Activated T-cell treated with anti-CD3 and anti-CD28 coated beads, Interleukin-2, amount 50 U/mL, for 72 hours (primary cell): Measurements from ENCODE around the gene F12. TPM values are rescaled to one million over a fixed set of nuclear protein-coding genes. Genes with fewer than 3 reads are reported as not detected.

Experiments used
- ATAC-seq, 2 donors: fragments of 150-1000 bp; cut with Tn5 transposase; replicated peaks in 1 of 2; 2 replicates each; pipeline ENCODE4 v1.10.0; 2021; ENCODE audit warnings: moderate library complexity in 2 of 2, mild to moderate bottlenecking in 1 of 2
- DNase-seq, 2 donors: peaks; one replicate each; pipeline ENCODE4 v3.0.0; 2021 to 2022; ENCODE audit warnings: mixed read lengths in 1 of 2
- H3K27ac Mint-ChIP-seq: one replicate; pipeline ENCODE4 v1.8.0; 2022; ENCODE audit warnings: mild to moderate bottlenecking, moderate library complexity, mixed read lengths
- H3K27me3 Mint-ChIP-seq: one replicate; pipeline ENCODE4 v1.8.0; 2022; ENCODE audit warnings: low read depth, mixed read lengths
- H3K36me3 Mint-ChIP-seq, 2 donors: one replicate each; pipeline ENCODE4 v1.8.0; 2022; ENCODE audit warnings: mixed read lengths in 2 of 2, mild to moderate bottlenecking in 1 of 2; ENCODE audit not compliant: insufficient read depth in 2 of 2
- H3K4me1 Mint-ChIP-seq: one replicate; pipeline ENCODE4 v1.8.0; 2022; ENCODE audit warnings: low read depth, mixed read lengths
- H3K4me3 Mint-ChIP-seq, 2 donors: one replicate each; pipeline ENCODE4 v1.8.0; 2022; ENCODE audit warnings: mild to moderate bottlenecking in 2 of 2, mixed read lengths in 2 of 2, moderate library complexity in 2 of 2
- H3K9me3 Mint-ChIP-seq, 2 donors: one replicate each; pipeline ENCODE4 v1.8.0; 2022; ENCODE audit warnings: mixed read lengths in 2 of 2
- total RNA-seq, 2 donors: library from RNA; stranded (reverse); gene quantifications; one replicate each; pipeline ENCODE4 v1.2.3, GENCODE V29; 2022

F12 gene
- total RNA-seq, 2 donors from 2014 or later, result 6.5 to 6.7 TPM

DNA sequence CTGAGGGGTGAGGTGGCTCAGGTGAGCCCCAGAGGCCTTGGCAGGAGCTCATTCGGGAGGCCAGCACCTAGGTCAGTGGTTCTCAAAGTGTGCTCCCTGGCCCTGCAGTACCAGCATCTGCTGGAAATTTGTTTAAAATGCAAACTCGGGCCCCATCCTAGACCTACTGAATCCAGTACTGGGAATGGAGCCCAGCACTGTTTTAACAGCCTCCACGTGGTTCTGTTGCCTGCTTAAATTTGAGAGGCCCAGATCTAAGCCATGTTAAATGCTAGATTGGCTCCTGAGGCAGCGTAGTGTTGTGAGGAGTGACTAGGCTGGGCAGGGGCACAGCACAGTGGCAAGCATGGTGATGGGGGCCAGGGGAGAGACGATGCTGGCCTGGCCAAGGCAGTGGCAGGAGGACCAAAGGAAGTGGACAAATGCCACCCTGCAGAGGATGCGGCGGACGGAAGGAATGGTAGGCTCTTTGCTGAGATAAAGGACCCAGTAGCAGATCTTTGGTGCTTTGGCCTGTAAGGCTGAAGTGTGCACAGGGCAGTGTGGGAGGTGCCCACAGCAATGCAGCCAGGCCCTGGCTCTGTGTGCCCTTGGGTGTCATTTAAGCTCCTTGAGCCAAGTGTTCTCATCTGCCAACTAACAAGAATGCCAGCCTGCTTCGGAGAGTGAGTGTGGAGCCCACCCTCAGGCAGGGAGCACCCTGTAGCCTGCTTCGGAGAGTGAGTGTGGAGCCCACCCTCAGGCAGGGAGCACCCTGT is 41.5 kb upstream of the F12 start:
- H3K4me1 Mint-ChIP-seq, result peaks cover 44% of the 10 kb centered on the region
- no peaks in the 10 kb centered on the region for H3K9me3 Mint-ChIP-seq
- no peak overlapping the region for H3K4me3 Mint-ChIP-seq
- no peak for DNase-seq
- no peaks in the 10 kb centered on the region for H3K36me3 Mint-ChIP-seq
- no peak for ATAC-seq
- peak overlapping the region; percentile 62 for H3K27ac Mint-ChIP-seq
- no peaks in the 10 kb centered on the region for H3K27me3 Mint-ChIP-seq

DNA sequence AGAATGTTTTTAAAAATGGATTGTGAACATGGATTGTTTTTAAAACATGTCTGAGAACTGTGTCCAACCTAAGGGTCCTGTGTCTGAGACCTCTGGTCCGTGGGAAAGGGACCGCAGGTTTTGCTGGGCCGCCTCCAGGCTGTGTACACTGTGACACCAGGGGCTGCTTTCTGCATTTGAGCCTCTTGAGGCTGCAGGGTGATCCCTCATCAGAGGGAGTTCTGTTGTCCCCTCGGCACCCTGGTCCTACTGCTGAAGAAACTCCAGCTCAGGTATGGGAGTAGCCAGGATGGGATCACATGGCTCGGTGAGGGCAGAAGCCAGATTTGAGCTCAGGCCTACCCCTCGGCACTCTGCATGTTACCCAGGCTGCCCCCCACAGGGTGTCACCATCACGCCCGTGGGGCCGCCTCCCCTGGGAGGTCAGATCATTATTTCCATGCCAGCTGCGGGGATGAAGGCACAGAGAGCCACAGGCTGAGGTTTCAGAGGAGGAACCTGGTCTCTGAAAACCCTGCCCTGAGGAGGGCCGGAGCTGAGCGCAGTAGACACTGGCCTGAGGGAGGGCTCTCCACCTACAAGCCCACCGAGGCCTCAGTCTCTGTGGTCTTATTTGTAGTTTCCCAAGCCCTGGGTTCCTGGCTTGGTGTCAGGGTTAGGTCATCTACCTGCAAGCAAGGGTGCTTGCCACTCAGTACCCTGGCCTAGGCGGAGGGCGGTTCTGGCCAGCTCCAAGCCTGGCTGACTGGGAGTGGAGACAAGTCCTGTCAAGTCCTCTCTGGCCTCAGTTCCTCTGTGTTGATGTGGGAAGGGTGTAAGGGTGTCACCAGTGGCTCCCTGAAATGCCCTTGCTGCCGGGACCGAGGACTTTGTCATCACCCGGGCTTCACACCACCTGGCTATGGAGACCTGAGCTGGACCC is 40.0 kb upstream of the F12 start:
- H3K27me3 Mint-ChIP-seq, result no peaks in the 10 kb centered on the region
- peak overlapping the region in 1 of 2 donors; percentile 84 for H3K4me3 Mint-ChIP-seq
- DNase-seq, result no peak
- no peaks in the 10 kb centered on the region for H3K36me3 Mint-ChIP-seq
- H3K9me3 Mint-ChIP-seq, result no peaks in the 10 kb centered on the region
- ATAC-seq, result no peak
- H3K4me1 Mint-ChIP-seq, result peaks cover 59% of the 10 kb centered on the region
- H3K27ac Mint-ChIP-seq, result peak overlapping the region; percentile 28

DNA sequence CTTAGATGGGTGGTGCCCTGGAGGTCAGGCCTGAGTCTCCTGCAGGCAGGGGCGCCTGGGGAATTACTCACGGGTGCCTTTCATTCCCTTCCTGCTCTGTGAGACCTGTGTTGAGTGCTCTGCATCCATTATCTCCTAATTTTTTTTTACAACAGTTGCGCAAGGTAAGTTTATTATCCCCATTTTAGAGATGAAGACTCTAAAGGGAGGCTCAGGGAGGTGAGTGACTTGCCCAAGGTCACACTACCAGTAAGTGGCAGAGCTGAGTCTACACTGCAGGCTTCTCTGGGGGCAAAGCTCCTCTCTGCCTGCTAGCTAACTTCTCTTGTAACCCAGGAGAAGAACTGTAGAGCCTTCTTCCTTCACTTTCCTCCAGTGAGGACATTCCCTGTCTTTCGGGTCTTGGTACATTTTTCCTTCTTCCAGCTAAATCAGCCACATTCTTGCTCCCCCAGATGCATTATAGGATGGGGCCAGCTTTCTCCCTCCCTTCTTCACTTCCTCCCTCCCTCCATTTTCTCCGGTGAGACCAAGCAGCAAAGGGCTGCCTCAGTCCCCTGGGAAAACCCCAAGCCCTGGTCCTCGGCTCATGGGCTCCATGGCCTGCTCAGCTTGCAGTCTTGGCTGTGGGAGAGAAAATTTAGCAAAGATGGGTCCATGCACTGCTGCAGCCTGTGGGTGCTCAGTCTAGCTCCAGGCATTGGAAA is 39.0 kb upstream of the F12 start:
- H3K4me1 Mint-ChIP-seq, result peaks cover 62% of the 10 kb centered on the region
- ATAC-seq (no peak), DNase-seq (no peak)
- no peaks in the 10 kb centered on the region for H3K9me3 Mint-ChIP-seq
- H3K27me3 Mint-ChIP-seq, result no peaks in the 10 kb centered on the region
- peak overlapping the region; percentile 74 to 84 for H3K4me3 Mint-ChIP-seq
- peak overlapping the region; percentile 90 for H3K27ac Mint-ChIP-seq
- no peaks in the 10 kb centered on the region for H3K36me3 Mint-ChIP-seq

DNA sequence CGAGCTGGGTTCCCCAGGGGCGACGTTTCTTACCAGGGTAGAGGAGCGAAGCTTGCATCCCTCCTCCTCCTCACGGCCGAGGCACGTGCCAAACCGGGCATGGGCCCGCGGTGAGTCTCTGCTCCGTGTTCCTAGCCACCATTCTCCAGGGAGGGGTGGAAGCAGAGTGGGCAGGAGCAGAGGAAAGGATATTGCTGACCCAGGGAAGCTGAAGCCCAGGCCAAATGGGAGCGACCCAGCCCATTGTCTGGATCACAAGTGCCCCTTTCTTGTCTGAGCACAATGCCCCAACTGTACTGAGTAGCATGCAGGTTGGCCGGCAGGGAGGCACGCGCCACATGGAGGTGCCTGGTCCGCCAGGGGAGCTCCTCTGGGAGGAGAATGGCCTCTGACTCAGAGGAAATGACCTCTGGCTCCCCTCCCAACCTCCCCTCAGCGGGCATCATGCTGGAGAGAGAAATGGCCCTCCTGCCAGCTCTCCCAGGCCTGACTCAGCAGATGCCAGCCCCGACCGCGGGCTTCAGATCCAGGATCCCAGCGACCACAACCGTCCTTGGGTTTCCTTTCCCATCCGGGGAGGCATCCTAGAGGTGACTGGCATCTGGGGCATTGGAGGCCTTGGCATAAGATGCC is 38.4 kb upstream of the F12 start:
- Mint-ChIP-seq H3K4me3 (peak overlapping the region; percentile 74 to 84), H3K9me3 (no peaks in the 10 kb centered on the region), H3K27me3 (no peaks in the 10 kb centered on the region), H3K27ac (peak overlapping the region; percentile 90), H3K4me1 (peaks cover 60% of the 10 kb centered on the region), H3K36me3 (no peaks in the 10 kb centered on the region)
- DNase-seq (no peak), ATAC-seq (no peak)

DNA sequence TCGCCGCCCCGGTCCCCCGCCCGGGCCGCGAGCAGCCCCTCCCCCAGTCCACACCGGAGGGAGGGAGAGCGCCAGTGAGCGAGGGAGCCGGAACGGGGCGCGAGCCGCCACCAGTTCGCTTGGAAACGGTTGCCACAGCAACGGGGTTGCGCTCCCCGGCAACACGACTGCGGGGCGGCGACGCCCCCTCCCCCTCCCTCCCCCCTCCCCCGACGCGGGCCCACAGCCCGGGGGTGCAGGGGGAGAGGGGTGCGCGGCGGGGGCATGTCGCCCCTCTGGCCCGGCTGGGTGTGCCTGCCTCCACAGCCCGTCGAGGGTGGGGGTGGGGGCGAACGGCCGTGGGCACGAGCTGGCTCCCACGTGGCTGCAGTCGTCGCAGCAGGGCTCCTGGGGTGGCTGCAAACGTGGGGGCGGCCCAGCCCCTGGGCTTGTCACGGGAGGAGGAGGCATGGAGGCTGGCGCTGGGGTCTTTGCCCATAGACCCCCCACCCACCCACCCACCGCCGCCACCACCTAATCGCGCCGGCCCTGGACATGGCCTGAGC is 37.8 kb upstream of the F12 start:
- H3K4me3 Mint-ChIP-seq, result peak overlapping the region; percentile 74 to 84
- no peaks in the 10 kb centered on the region for H3K9me3 Mint-ChIP-seq
- DNase-seq (peak; percentile 63 to 69), ATAC-seq (peak; percentile 29 to 33)
- peaks cover 58% of the 10 kb centered on the region for H3K4me1 Mint-ChIP-seq
- H3K27ac Mint-ChIP-seq, result no peak overlapping the region
- H3K36me3 Mint-ChIP-seq, result peaks cover 0 to 2% of the 10 kb centered on the region in 2 donors
- H3K27me3 Mint-ChIP-seq, result no peaks in the 10 kb centered on the region

DNA sequence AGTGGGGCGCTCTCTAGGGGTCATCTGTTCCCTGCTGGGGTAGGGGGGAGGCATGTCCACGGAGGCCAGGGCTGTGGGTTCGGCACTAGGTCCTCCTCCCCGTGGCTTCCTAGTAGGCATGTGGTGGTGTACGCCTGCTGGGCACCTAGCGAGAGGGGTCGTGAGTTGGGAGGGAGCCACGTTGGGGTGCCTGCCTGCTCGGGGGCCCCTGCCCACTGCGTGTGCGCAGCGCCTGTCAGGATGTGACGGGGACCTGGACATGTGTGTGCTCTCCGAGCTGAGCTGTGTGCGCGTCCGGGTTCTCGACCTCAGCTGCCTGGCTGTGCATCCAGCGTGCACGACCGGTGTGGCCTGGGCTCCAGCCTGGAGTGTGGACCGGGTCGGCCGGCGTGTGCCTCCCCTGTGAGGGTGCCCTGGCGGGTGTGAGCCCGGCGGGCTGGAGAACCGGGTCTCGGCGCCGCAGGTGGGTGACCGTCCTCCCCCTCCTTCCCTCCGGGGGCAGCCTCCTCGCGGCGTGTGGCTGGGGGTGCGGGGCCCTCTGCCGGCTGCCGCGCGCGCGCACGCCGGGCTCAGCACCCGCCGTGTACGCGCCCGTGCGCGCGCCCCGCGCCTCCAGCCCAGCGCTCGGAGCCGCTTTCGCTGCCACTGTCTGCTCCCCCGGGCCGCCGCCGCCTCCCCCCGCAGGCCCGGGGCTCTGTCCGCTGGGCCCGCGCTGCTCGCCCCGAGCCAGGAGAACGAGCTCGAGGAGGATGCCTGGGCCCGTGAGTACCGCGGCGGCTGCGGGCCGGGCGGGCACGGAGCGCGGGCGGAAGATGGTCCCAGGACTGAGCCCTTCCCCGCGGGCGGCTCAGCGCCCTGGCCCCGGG is 37.1 kb upstream of the F12 start, which contains the start of gene PRR7:
Gene PRR7, plus strand, starts transcription at position 615 of the 866 bp plus-strand sequence. CDS start 8,254 bp downstream, outside the sequence.
- Mint-ChIP-seq H3K4me1 (peaks cover 59% of the 10 kb centered on the region), H3K27me3 (no peaks in the 10 kb centered on the region)
- ATAC-seq, result peak; percentile 64 to 67

DNA sequence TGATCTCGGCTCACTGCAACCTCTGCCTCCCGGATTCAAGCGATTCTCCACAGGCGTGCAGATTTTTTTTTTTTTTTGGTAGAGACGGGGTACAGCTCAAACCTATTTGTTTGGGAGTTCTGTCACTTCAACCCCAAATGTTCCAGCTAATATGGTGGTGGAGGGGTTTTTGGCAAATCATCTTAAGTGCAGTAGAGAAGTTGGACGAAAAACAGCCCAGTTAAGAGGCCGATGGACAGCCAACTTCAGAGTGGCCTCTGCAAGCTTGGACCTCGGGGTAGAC is 36.5 kb upstream of the F12 start:
- Mint-ChIP-seq H3K9me3 (no peaks in the 10 kb centered on the region), H3K4me3 (peak overlapping the region; percentile 81 to 95), H3K36me3 (peaks cover 2% of the 10 kb centered on the region in 2 donors), H3K27ac (peak overlapping the region; percentile 97), H3K4me1 (peaks cover 59% of the 10 kb centered on the region), H3K27me3 (no peaks in the 10 kb centered on the region)
- ATAC-seq (no peak), DNase-seq (no peak)

More for the DNA sequence above, 37.1 kb upstream of the F12 start, which contains the start of gene PRR7:
- Mint-ChIP-seq H3K27ac (peak within 1 kb of the TSS; percentile 97), H3K4me3 (peak within 1 kb of the TSS; percentile 81 to 95), H3K9me3 (no peaks in the 10 kb centered on the region), H3K36me3 (peaks cover 2% of the 10 kb centered on the region in 2 donors)
- DNase-seq, result peak; percentile 72 to 79

DNA sequence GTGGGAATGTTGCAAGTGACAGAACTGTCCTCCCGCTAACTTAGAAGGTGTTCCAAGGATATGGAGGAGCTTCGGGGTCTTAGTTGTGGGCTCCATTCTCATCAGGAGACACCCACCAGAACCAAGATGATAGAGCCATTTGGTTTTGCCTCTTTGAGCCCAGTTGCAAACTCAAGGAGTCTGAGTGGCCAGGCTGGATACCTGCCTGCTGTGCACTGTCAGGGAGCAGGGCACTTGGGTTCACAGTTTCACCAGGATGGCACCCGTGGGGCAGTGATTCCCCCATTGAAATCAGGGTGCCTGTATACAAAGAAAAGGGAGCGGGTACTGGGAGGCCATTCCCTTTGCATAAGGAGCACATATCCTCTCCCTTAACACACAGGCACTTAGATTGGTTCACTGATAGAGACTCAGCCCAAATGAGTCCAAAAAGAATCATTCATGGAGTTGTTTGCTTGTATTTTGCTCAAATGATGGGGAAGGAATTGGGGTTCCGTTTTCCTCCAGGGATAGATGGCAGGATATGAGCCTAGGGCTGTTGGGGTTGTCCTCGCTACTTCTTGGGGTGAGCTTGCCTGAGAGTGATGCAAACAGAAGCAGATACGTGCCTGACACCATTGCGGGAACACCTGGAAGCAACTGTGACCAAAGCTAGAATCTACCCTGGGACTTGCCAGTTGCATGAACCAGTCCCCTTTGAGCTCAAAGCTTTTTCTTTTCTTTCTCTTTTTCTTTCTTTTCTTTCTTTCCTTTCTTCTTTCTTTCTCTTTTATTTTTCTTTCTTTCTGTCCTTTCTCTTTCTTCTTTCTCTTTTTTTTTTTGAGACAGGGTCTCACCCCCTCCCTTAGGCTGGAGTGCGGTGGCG is 35.9 kb upstream of the F12 start:
- Mint-ChIP-seq H3K9me3 (no peaks in the 10 kb centered on the region), H3K36me3 (peaks cover 2% of the 10 kb centered on the region in 2 donors), H3K4me1 (peaks cover 60% of the 10 kb centered on the region), H3K4me3 (peak overlapping the region; percentile 81 to 95), H3K27me3 (no peaks in the 10 kb centered on the region), H3K27ac (peak overlapping the region; percentile 97)
- ATAC-seq (no peak), DNase-seq (no peak)

DNA sequence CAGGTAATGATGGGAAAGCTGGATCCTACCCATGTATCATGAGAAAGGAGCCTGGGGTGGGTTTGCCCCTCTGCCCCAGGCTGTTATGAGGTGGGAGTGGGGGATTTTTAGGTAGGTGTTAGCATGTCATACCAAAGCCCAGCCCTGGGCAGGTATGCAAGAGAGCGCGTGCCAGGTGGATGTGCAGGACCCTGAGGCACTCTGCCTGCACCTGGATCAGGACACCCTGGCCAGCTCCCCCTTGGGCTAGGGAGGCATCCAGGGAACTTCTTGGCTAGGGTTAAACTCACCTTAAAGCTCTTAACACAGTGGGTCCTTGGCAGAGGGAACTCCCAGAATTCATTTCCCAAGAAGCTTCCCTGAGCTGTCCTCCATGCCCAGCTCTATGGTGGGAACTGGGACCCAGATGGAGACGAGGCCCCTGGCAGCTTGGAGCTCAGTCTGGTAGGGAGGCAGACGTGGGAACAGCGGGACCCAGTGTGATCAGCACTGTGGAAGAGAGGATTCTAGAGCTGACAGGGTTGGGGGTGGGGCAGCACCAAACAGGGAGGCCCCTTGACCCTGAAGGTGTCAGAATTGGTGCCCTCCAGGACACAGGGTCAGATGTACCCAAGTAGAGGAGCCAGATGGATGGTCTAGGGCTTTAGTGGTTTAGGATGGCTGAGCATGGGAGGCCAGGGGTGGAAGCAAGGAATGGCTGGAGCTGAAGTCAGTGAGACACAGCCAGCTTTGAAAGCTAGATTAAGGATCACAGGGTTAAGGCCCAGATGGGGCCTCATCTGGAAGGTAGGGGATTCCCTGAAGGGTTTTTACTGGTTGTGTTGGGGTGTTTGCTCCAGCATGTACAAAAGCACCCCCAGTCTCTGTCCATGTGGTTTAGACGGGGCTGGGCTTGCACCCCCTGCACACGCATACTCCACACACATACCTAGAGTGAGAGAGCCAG is 35.0 kb upstream of the F12 start:
- DNase-seq, result no peak
- H3K9me3 Mint-ChIP-seq, result no peaks in the 10 kb centered on the region
- H3K4me1 Mint-ChIP-seq, result peaks cover 68% of the 10 kb centered on the region
- peak in 1 of 2 donors; percentile 5 for ATAC-seq
- no peaks in the 10 kb centered on the region for H3K27me3 Mint-ChIP-seq
- peak overlapping the region; percentile 81 to 95 for H3K4me3 Mint-ChIP-seq
- peaks cover 4 to 6% of the 10 kb centered on the region in 2 donors for H3K36me3 Mint-ChIP-seq
- H3K27ac Mint-ChIP-seq, result peak overlapping the region; percentile 66
